RKO (cell line): ENCODE measurements around the gene URI1.
A peak's percentile ranks its signal among the peaks of the same experiment; 100 is the strongest.
"Not testable (repeated sequence)": the region's sequence is repeated elsewhere in the genome, so short reads cannot be mapped to it uniquely, and the experiment has no call there.

Experiments used
- DNase-seq: peaks from one replicate; pipeline ENCODE4 v3.0.0-alpha.2; 2016; ENCODE audit warnings: low spot score

The URI1 gene, protein sequence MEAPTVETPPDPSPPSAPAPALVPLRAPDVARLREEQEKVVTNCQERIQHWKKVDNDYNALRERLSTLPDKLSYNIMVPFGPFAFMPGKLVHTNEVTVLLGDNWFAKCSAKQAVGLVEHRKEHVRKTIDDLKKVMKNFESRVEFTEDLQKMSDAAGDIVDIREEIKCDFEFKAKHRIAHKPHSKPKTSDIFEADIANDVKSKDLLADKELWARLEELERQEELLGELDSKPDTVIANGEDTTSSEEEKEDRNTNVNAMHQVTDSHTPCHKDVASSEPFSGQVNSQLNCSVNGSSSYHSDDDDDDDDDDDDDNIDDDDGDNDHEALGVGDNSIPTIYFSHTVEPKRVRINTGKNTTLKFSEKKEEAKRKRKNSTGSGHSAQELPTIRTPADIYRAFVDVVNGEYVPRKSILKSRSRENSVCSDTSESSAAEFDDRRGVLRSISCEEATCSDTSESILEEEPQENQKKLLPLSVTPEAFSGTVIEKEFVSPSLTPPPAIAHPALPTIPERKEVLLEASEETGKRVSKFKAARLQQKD

DNA sequence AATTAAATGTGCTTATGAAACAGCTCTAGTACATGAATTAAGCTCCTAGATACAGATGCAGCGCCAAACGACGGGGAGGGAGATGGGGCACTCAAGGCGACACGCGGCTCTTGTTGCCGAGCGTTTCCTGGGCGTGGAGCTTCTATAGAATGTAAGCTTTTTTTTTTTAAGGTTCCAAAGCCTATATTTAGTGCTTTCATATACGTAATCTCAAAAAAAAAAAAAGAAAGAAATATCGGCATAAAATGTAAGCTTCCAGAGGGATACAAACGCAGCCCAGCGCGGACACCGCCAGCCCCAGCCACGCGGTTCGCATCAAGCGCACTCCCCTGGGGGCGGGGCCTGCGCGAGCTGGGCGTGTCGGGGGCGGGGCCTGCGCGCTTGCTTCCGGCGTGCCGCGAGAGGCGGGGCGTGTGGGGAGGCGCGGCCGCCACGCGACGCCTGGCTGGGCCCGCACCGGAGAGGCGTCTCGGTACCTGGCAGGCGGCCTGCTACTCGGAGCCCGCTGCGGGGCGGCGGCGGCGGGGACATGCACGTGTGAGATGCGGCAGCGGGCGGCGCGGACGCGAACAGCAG, at the start of gene URI1:
URI1 (plus strand) TSS at position 412 of the 576 bp plus-strand sequence. CDS start 309 bp downstream, outside the sequence.
- DNase-seq: peak; percentile 82

DNA sequence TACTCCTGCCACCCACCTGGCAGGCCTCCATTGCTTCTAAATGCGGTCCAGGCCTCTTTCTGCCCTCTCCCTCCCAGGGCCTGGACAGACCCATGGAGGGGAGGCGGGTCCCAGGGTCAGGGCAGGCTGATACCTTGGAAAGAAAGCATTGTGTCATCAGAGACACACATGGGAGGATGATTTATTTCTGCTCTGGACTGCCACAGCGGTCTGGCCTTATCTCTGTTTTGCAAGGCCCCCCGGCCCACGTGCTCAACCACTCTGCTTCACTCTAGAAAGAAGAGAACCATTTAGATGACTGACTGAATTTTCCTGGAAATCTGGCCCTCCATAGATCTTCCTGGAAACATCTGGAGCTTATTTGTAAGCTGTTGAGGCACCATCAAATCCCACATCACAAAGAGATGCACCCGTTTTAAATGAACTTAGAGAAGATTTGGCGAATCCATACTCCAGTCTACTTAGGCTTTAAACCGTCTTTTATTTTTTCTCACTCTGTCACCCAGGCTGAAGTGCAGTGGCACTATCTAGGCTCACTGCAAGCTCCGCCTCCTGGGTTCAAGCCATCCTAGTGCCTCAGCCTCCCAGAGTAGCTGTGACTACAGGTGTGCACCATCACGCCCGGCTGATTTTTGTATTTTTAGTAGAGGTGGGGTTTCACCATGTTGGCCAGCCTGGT, 48.3 kb upstream of the URI1 start:
- no peak for DNase-seq

DNA sequence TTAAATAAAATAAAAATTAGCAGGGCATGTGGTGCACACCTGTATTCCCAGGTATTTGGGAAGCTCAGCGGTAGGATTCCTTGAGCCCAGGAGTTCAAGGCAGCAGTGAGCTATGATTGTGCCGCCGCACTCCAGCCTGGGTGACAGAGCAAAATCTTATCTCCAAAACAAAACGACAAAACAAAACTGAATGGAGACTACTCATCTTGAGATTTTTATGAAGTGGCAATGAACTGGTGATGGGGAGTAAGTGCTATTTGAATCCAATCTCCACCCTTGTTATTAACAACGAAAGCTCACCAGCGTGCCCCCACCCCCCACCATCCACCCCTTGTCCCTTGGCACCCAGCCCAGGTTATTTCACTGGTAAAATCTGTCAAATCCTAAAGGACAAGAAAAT, 45.2 kb upstream of the URI1 start:
- DNase-seq: no peak

DNA sequence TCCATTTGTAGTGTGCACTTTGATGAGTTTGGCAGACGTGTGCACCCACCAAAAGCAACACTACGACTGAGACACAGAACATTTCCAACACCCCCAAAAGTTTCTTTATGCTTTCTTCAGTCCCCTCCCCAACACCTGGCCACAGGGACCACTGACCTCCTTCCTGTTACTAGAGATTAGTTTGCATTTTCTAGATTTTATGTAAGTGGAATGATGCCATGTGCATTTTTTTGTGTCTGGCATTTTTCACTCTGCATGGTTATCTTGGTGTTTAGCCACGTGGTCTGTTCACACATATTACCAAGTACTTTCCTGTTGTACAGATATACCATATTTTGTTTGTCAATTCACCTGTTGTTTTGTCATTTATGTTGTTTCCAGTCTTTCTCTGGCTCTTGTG, 44.6 kb upstream of the URI1 start:
- no peak for DNase-seq

DNA sequence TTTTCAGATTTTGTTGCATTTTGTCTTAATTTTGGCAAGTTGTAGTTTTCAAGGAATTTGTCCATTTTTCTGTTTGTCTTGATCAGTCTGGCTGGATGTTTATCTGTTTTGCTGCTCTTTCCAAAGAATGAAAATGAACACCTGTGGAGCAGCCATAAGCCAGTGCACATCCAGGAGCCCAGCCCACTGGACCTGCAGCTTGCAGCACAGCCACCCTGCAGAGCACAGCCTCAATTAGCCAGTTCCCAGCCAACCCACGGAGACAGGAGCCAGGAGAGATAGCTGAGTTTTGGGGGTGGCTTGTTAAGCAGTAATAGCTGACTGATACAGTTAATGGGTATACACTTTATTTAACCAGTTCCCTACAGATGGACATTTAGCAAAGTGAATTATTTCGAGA, 38.0 kb upstream of the URI1 start:
- no peak for DNase-seq

DNA sequence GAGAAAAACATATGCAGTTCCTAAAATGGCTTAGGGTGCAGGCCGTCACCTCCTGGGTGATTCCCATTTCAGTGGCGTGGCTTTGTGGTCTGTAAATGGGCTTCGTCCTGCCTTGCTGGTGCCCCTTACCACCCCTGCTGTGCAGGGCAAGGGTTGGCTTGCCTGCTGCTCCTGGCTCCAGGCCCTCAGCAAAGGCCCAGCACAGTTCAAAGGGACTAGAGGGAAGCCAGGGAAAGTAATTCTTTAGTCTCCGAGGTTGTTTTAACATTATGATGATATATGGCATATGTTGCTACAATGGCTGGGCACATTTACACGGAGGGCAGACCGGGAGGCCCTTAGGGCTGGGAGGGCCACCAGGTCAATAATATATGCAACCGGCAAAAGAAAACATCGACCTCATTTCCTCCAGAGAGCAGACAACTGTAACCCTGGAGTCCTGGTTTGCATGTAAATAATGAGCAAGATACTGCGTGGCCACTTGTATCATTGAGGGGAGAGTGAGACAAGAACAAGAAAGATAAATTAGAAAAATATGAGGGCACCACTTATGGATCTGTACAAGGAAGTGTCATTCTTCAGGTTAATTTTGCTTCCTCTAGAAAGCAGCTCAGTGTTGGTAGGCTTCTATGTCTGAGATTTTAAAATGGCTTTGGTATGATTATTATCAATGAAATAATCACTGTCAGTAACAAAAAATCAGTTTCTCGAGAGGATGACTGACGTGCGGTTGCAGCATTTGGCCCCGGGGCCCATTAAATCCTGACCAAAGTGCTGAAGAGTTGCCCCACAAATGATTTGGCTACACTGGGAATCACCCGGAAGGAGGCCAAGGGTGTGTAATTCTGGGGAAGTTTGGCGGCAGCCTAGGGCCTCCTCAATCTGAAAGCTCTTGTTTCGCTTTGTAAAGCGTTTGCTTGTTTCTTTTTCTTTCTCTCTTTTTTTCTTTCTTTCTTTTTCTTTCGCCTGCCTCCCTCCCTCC, 32.8 kb upstream of the URI1 start:
- no peak for DNase-seq

DNA sequence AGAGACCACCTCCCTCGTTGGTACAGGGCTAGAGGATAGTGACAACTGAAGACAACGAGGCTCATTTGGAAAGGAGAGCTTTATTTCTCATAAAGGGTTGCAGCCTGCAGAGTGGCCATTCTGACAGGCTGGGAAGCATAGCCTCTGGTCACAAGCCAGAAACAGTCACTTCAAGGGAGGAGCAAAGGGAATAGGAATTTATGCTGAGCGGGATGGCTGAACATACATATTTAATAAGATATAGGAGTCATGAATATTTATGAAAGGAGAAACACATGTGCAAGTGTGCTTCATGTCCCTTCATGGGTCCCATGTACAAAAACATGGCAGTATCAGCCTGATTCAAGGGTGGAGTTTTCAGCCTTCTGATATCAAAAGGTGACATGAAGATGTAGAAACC, 27.1 kb upstream of the URI1 start:
- no peak for DNase-seq

DNA sequence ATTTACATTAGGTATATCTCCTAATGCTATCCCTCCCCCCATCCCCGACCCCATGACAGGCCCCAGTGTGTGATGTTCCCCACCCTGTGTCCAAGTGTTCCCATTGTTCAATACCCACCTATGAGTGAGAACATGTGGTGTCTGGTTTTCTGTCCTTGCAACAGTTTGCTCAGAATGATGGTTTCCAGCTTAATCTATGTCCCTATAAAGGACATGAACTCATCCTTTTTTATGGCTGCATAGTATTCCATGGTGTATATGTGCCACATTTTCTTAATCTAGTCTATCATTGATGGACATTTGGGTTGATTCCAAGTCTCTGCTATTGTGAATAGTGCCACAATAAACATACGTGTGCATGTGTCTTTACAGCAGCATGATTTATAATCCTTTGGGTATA, 26.2 kb upstream of the URI1 start:
- DNase-seq: not testable (repeated sequence)

DNA sequence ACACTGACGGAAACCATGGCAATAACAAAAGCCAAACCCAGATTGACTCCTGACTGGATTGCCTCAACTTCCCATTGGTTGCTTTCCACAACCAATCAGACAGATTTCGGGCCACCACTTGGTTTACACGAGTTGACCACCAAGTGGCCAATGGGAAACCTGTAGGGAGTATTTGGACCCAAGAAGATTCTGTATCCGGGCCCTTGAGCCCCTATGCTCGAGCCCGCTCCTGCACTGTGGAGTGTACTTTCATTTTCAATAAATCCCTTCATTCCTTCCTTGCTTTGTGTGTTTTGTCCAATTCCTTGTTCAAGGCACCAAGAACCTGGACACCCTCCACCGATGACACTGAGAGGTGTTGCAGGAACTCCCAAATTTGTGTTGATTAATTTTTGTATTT, 24.1 kb upstream of the URI1 start:
- DNase-seq: no peak

DNA sequence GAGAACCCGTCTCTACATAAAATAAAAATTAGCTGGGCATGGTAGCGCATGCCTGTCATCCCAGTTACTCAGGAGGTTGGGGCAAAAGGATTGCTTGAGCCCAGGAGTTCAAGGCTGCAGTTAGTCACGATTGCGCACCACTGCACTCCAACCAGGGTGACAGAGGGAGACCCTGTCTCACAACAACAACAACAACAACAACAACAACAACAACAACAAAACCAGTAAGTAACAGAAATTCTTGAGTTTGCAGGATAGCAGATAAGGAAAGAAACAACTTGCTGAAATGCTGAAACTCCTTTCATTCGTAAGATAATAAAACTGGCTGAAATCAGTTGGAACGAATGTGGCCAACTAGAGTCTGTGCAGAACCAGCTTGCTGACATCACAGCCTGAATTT, 23.1 kb upstream of the URI1 start:
- no peak for DNase-seq

DNA sequence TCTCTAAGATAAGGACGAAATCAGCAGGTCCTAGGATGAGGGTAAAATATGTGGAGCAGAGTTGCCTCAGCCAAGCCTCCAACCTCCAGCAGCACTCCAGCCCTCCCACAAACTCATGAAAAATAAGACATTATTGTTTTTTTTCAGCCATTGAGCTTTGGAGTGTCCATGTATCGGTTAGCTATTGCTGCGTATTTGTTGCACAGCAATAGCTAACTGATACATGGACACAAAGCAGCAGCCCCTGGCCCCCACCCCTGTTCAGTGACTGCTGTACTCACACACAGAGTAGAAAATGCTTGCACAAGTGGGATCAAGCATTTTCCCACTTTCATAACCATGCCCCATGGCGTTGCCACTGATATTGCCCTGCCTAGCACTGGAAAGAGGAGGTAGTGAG, 19.1 kb upstream of the URI1 start:
- no peak for DNase-seq

DNA sequence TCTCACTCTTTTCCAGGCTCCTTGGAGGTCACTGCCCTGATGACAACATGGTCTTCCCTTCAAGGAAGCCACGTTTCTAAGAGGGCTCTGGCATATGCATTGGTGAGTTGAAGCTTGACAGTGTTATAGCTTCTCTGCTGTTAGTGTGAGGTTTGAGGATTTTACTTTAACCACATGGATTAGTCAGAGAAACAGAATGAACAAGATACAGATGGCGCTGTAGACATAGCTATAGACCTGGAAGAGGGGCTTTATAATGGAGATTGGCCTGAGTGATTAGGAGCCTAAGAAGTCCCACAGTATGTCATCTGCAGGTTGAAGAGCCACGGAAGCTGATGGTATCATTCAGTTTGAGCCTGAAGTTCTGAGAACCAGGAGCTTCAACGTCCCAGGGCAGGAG, 18.4 kb upstream of the URI1 start:
- DNase-seq: no peak

DNA sequence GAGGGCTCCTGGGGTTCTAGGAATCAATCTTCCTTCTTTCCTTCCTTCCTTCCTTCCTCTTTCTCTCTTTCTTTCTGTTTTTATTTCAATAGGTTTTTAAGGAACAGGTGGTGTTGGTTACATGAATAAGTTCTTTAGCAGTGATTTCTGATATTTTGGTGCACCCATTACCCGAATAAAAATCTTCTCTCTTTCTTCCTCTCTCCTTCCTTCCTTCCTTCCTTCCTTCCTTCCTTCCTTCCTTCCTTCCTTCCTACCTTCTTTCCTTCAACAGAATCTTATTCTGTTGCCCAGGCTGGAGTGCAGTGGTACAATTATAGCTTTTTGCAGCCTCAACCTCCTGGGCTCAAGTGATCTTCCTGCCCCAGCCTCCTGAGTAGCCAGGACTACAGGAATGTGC, 16.0 kb upstream of the URI1 start:
- no peak for DNase-seq

DNA sequence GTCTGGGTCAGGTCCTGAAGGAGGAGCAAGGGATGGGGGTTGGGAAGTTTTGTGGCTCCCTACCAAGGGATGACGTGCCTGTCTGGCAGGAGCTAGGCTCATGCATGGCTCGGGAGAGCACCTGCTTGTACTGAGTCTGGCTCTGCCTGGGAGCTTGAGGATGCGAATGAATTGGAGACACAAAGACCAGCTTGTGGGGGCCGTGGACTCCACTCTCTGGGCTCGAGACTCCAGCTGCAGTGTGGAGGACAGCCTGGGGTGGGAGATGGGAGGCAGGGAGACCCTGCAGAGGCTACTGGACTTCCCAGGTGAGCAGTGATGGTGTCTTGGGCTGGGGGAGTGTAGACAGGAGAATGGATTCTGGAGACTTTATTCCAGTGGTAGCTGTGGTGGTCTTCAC, 15.2 kb upstream of the URI1 start:
- no peak for DNase-seq

DNA sequence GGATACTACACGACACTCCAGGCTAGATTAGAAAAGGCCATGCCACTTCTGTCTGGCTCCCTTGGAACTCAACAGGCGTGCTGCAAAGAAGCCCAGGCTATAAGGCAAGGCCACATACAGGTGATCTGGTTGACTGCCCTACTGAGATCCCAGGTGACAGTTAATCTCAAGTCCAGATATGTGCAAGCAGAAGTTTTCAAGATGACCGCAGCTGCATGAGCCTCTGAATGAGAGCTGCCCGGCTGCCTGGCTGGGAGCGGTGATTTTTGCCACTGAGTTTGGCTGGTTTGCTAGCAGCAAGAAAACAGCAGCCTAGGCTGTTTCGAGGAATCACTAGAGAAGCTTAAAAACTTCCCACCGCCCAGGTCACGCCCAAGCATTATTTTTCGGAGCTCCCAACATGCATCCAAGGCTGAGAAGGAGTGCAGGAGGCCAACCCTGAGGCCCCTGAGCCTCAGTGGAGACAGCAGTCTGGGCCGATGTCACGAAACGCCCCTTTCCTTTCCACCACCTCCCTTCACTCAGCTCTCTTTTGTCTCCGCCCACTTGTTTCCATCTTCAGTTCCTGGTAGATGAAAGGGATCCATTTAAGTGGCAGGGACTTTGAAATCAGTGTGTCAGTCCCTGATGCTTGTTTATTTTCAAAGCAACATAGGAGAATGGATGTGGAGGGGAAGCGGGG, 14.0 kb upstream of the URI1 start:
- DNase-seq: no peak

DNA sequence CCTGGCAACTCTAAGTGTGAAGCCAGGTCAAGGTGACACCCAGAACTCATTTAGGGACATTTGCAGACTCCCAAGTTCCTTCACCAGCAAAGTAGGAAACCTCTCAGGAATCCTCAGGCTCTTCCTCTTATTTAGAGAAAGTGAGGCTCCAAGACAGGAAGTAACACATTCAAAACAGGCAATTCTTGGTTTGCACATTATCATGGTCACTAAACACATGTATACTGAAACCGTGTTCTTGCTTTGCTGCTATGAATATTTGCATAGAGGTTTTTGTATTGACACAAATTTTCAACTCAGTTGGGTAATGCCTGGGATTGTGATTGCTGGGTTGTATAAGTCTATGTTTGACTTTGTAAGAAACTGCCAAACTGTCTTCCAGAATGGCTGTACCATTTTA, 13.2 kb upstream of the URI1 start:
- DNase-seq: no peak

DNA sequence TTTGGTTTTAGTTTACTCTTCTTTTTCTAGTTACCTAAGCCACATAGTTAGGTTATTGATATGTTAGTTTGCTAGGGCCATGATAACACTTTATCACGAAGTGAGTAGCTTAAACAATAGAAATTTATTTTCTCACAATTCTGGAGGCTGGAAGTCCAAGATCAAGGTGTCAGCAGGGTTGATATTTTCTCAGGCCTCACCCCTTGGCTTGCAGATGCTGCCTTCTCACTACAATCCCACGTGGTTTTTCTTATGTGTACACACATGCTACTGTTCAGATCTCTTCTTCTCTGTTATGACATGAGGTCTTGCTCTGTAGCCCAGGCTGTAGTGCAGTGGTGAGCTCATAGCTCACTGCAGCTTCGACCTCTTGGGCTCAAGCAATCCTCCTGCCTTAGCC, 7.8 kb upstream of the URI1 start:
- no peak for DNase-seq

DNA sequence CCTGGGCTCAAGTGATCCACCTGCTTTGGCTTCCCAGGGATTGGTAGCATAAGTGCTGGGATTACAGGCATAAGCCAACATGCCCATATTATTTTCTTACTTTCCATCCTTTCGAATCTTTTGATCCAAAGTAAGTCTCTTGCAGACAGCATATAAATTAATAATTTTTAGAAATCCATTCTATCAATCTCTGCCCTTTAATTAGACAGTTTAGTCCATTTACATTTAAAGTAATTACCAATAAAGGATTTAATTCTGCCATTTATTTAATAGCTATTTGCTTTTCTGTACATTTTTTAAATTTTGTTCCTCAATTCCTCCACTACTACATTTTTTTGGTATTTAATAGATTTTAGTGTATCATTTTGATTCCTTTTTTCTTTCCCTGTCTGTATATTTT, 7.3 kb upstream of the URI1 start:
- DNase-seq: no peak

DNA sequence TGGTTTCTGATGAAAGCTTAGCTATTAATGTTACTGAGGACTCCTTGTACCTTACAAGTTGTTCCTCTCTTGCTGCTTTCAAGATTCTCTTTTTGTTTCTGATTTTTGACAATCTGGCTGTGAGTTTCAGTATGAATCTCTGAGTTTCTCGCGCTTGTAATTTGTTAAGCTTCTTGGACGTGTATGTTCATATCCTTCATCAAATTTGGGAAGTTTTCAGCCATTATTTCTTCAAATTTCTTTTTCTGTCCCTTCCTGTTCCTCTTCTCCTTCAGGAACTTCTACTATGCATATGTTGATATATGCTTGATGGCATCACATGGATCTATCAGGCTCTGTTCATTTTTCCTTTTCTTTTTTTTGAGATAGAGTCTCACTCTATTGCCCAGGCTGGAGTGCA, 5.6 kb upstream of the URI1 start:
- no peak for DNase-seq

DNA sequence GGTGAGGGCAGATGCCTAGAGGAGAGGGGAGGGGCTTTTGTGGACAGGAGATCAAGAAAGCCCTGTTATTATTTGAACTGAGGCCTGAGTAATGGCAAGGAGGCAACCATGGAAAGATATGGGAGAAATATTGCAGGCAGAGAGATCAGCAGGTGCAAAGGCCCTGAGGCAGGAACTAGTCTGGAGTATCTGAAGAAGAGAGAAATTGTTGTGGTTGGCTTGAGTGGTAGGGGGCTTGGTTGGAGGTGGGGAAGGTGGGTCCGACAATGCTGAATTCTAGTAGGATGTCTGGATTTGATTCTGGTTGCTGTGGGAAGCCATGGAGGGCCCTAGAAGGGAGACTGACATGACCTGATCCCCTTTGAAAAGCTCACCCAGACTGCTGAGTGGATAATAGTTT, 2.4 kb upstream of the URI1 start:
- no peak for DNase-seq

DNA sequence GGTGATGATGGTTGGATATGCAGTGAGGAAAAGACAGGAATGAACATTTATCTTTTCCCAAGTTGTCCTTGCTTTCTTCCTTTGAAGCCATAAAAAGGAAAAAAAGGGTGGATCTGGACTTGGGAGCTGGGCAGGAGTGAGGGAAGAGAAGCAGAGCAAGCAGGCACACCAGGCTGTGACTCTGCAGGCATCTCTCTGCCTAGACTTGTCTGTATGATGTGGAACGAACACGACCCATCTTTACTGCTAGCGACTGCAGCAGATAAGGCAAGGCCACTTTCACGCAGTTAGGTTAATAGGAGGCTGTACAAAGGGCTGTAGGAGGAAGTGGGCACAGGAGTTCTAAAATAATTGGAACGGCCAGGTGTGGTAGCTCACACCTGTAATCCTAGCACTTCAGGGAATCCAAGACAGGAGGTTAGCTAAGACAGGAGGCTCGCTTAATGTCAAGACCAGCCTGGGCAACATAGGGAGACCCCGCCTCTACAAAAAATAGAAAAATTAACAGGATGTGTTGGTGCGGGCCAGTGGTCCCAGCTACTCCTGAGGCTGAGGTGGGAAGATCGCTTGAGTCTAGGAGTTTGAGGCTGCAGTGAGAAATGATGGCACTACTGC, 961 bp upstream of the URI1 start:
- no peak for DNase-seq
